Spleen (tissue), 7 donors: Measurements from ENCODE around the gene TTC34.
"Not testable (repeated sequence)": the region's sequence is repeated elsewhere in the genome, so short reads cannot be mapped to it uniquely, and the experiment has no call there.

Experiments
- POLR2A ChIP-seq, 3 donors: fragments of 450-650 bp; IDR thresholded peaks; one replicate each; pipeline ENCODE4 v1.5.1; 2017; ENCODE audit warnings: antibody characterized with exemption in 3 of 3, mild to moderate bottlenecking in 1 of 3
- TF ChIP-seq, protein P1 (sequence below), 11 experiments: fragments of 200-600 bp in 7 of 11; fragments of 450-650 bp in 4 of 11; sonication (generic) in 4 of 11; IDR thresholded peaks in 8 of 11; conservative IDR thresholded peaks in 3 of 11; 1 replicate in 7 of 11; 2 replicates in 4 of 11; pipeline versions ENCODE4 v1.4.0 to v1.8.0; 2016 to 2021; ENCODE audit warnings: antibody characterized with exemption in 11 of 11, inconsistent platforms in 4 of 11, mild to moderate bottlenecking in 1 of 11
- donor health status: DM: no; HTN: no; CAD: no; lungs with moderate emphysema.
- donor health status: DM: no; HTN: no; CAD: no.
- donor health status: DM: no; HTN: no; CAD: no.

- TF ChIP-seq, protein P1, sequence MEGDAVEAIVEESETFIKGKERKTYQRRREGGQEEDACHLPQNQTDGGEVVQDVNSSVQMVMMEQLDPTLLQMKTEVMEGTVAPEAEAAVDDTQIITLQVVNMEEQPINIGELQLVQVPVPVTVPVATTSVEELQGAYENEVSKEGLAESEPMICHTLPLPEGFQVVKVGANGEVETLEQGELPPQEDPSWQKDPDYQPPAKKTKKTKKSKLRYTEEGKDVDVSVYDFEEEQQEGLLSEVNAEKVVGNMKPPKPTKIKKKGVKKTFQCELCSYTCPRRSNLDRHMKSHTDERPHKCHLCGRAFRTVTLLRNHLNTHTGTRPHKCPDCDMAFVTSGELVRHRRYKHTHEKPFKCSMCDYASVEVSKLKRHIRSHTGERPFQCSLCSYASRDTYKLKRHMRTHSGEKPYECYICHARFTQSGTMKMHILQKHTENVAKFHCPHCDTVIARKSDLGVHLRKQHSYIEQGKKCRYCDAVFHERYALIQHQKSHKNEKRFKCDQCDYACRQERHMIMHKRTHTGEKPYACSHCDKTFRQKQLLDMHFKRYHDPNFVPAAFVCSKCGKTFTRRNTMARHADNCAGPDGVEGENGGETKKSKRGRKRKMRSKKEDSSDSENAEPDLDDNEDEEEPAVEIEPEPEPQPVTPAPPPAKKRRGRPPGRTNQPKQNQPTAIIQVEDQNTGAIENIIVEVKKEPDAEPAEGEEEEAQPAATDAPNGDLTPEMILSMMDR (IDR thresholded peaks at IDR 0.05 in 8 of 11, conservative IDR thresholded peaks at IDR 0.05 in 3 of 11): not testable (repeated sequence)
- TF ChIP-seq POLR2A (IDR thresholded peaks at IDR 0.05): not testable (repeated sequence)
Observed at GRCh38 chr1:2751866-2752265, 49.6 kb downstream of the TTC34 start.
